MM.1S (cell line): ENCODE data around the gene BIVM.

Experiments
- EZH2 ChIP-seq: fragments of 300-600 bp; sonication (generic); optimal IDR thresholded peaks from 2 replicates; pipeline ENCODE3; 2017; ENCODE audit warnings: low read depth, mild to moderate bottlenecking, antibody characterized with exemption, low read length, mixed read lengths
- EZH2phosphoT487 ChIP-seq: fragments of 300-600 bp; sonication (generic); IDR thresholded peaks from 2 replicates; pipeline ENCODE4 v1.6.1; 2018; ENCODE audit warnings: antibody characterized with exemption, low read length
- TF ChIP-seq, protein P1 (sequence below): fragments of 300-600 bp; sonication (generic); IDR thresholded peaks from 2 replicates; pipeline ENCODE4 v1.5.1; 2016; ENCODE audit warnings: antibody characterized with exemption, low read length, mixed read lengths

DNA sequence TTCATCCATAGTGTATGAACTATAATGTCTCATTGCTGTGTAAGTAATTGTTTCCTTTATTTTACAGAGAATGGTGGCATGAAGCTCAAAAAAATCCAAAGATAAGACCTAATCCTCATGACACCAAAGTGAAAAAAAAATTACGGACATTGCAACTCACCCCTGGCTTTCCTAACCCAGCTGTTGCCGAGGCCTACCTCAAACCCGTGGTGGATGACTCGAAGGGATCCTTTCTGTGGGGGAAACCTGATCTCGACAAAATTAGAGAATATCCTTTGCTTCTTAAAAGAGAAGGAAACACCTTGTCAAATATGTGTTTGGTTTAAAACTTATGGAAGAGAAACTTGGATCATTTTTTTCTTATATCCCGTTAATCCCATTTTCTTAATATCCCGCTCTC lies 73.2 kb downstream of the BIVM start:
- TF ChIP-seq, protein P1, sequence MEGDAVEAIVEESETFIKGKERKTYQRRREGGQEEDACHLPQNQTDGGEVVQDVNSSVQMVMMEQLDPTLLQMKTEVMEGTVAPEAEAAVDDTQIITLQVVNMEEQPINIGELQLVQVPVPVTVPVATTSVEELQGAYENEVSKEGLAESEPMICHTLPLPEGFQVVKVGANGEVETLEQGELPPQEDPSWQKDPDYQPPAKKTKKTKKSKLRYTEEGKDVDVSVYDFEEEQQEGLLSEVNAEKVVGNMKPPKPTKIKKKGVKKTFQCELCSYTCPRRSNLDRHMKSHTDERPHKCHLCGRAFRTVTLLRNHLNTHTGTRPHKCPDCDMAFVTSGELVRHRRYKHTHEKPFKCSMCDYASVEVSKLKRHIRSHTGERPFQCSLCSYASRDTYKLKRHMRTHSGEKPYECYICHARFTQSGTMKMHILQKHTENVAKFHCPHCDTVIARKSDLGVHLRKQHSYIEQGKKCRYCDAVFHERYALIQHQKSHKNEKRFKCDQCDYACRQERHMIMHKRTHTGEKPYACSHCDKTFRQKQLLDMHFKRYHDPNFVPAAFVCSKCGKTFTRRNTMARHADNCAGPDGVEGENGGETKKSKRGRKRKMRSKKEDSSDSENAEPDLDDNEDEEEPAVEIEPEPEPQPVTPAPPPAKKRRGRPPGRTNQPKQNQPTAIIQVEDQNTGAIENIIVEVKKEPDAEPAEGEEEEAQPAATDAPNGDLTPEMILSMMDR = no peak
- TF ChIP-seq EZH2phosphoT487 (no peak), EZH2 (no peak)
